ENCODE results near the gene PHACTR3.

Gene PHACTR3

DNA sequence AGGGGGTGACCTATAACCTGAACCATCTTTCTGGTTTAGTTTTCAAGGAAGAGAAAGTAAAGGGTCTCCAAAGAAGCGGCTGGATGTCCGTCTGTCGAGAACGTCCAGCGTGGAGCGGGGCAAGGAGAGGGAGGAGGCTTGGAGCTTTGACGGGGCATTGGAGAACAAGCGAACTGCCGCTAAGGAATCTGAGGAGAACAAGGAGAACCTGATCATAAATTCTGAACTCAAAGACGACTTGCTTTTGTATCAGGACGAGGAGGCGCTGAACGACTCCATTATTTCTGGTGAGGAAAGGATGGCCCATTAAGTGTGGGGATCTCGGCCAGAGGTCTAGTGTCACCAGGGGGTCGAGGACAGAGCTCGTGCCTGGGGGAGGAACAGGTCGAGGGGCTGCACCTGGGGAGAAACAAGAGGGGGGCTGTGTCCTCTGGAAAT lies 169.9 kb downstream of the PHACTR3 start:
- no peak for DNase-seq (ENCODE audit: low read depth in 1 of 2, low spot score in 1 of 2)

DNA sequence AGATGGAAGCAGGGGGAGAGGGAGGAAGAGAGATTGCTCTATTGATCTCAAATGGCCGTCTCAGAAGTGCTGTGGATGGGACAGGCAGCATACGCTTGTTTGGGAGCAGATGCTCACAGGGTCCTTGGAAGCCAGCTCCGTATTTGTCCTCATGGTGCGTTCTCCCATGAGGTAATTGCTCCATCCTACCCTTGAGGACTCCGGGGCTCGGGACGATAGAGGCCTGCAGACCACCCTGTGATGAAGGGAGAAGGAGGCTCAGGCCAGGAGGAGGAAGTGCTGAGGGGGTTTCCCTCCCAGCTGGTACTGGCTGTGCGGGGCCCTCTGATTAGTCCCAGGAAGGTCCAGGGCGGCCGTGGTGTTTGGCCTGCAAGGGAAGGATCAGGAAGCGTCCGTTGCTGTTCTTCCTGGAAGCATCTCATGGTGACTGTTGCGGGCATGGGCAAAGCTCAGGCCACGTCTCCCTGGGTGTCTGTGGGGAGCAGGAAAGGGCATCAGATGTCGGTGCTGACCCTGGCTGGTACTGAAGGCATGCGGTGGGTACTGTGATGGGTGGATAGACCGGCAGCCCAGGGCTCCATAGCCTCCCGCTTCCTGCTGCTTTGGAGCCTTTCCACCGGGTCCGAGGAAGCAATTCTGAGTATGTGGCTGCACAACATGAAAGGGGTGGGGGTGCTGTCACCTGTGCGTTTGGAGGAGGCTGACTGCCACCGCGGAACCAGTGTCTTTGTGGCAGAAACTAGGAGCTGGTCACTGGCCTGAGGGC lies 170.8 kb downstream of the PHACTR3 start:
- no peak for DNase-seq (ENCODE audit: low read depth in 1 of 2, low spot score in 1 of 2)

DNA sequence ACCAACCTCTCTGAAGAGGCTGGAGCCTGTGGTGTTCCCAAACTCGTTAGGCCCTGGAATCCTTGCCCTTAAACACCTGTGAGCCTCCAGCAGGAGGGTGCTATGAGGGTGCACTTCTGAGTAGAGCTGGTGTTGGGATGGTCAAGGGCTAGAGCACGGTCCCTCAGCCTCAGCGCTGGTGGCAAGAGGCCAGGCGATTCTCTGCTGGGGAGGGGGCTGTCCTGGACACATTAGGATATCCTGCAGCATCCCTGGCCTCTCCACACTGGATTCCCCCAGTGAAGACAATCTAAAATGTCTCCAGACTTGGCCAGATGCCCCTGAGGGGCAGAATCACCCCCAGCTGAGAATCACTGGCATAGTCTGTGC lies 171.3 kb downstream of the PHACTR3 start:
- no peak for DNase-seq (ENCODE audit: low read depth in 1 of 2, low spot score in 1 of 2)

DNA sequence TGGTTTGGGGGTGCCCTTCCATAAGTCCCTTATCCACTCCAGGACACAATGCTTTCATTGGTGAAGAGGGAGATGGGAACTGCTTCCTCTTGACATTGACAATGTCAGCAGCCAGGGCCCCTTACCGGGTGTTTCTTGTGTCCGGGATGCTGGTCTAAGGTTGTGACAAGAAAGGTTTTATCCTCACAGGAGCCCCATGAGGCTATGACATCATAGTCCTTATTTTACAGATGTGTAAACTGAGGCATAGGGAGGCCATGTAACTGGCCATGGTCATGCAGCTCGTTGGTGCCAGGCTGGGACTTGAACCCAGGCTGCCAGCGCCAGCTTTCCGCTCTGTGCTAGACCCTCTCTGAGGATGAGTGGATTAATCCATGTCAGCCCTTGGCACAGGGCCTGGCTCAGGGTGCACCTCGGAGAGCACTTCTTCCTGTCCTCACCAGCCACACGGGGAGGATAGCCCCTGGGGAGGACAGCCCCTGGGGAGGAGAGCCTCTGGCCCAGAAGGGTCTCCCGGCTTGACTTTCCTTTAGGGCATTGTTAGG lies 171.8 kb downstream of the PHACTR3 start:
- DNase-seq (ENCODE audit: low read depth in 1 of 2, low spot score in 1 of 2), result no peak

DNA sequence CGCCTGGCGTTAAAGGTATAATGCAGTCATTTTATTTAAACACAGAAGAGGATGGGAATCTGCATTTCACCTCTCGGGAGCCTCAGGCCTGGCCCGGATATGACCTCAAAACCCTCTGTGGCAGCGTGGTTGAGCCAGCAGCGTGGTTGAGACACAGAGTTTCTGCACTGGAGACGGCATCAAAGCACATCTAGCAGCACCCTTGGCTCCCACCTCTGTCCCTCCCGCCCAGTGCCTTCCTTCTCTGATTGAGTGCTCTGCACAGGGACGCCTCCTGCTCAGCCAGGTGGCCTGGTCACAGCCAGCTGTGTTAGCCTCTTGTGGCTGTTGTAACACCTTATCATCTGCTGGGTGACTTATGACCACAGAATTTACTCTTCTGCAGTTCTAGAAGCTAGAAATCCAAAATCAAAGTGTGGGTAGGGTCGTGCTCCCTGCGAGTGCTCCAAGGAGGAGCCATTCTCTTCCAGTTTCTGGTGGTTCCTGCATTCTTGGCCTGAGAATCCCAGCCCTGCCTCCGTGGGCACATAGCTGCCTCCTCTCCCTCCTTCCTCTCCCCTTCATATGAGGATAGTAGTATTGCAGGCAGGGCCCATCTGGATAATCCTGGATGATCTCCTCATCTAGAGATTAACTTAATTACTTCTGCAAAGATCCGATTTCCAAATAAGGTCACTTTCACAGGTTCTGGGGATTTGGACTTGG lies 172.4 kb downstream of the PHACTR3 start:
- no peak for DNase-seq (ENCODE audit: low read depth in 1 of 2, low spot score in 1 of 2)

DNA sequence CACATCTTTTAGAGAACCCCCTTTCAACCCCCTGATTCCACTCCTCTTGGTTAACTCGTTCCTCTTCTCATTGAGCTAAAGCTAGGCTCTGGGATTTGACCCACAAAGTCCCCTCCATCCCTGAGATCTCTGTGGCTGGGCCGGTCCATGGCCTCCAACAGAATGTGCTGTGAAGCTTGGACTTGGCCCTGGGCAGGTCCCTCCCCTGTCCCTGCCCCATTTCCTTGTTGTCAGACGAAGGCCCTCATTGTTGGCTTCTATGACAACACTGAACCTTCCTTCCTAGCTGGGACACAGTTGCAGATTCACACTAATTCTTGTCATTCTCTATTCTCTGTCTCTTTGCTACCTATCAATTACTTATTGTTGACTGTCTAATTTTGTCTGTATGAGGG lies 173.0 kb downstream of the PHACTR3 start:
- no peak for DNase-seq (ENCODE audit: low read depth in 1 of 2, low spot score in 1 of 2)

DNA sequence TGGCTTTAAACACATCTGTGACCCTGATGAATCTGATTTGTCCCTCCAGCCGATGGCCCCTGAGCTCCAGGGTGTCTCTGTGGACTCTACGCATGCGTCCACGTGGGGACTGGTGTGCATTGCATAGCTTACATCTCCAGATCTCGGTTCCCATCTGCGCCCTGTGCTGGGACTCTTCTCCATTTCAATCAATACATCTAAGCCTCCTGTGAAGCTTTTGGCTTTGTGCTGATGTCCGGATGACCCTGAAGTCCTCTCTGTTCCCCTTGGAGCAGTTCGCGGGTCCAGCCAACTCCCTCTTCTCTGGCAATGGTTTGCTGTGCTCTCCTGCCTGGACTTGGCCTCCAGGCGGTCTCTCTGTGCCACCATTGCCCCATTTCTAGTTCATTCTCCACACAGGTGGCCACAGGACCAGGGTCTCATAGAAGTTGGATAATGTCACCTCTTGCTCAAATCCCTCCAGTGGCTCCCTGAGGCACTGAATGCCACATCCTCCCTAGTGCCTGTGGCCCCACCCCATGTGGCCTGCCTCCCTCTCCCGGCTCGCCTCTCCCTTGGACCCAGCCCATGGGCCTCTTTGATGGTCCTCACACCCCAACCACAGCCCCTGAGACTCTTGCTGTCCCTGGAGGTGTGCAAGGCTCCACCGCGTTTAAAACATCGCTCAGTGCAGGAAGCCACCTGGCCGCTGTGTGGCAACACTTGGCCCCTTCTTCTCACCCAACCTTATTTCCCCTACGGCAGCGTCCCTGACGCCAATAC lies 173.7 kb downstream of the PHACTR3 start:
- no peak for DNase-seq (ENCODE audit: low read depth in 1 of 2, low spot score in 1 of 2)

DNA sequence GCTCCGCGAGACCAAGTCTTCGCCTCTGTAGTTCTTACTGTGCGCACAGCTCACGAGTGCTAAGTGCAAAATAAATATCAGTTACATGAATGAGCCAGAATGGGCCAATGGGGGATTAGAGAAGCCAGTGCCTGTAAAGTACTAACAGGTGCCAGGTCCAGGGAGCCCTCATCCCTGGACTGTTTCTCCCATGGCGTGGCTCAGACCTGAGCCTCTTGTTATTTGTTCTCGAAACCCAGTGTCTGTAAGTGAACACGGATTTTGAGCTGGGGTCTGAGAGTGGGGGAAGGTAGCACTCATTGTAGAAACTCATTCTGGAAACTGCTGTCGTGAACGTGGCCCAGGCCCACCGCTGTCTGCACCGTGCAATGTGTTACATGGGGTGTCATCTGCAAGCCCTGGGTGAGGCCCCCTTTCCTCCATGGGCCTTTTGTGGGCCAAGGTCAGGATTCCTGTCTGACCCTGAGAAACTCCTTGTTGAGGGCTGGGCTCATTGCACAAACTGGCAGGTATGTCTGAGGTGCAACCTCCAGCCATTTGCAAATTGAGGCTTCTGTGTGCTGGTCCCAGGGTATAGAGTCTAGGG lies 174.4 kb downstream of the PHACTR3 start:
- DNase-seq (ENCODE audit: low read depth in 1 of 2, low spot score in 1 of 2), result no peak

DNA sequence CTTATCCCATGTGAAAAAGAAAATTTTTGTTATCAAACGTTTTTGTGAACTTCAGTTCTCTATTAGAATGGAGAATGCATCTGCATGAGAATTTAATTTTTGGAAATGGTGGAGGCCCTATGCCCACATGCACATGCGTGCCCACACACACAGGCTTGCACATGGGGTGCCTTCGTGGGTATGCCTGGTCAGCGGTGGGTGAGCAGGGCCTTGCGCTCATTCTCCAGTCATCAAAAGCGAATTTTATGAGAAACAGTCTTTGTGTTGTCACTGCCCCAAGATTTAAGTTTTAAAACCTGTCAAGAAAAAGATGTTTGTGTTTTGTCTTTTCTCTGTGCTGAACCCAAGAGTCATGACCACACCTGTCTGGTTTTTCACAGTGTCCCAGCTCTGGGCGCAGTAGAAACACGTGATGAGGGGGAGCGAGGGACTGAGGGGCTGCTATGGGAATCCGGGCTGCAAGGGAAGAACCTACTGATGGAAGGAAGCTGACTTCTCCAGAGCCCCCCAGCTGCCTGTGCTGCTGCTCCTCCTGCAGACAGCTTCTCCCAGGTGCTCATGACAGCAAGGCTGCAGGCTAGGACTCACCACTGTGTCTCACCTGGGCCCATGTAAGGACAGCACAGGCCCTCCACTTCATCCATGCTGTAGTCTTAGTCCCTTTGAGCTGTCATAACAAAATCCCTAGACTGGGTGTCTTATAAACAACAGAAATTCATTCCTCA lies 175.5 kb downstream of the PHACTR3 start:
- no peak for DNase-seq (ENCODE audit: low read depth in 1 of 2, low spot score in 1 of 2)

DNA sequence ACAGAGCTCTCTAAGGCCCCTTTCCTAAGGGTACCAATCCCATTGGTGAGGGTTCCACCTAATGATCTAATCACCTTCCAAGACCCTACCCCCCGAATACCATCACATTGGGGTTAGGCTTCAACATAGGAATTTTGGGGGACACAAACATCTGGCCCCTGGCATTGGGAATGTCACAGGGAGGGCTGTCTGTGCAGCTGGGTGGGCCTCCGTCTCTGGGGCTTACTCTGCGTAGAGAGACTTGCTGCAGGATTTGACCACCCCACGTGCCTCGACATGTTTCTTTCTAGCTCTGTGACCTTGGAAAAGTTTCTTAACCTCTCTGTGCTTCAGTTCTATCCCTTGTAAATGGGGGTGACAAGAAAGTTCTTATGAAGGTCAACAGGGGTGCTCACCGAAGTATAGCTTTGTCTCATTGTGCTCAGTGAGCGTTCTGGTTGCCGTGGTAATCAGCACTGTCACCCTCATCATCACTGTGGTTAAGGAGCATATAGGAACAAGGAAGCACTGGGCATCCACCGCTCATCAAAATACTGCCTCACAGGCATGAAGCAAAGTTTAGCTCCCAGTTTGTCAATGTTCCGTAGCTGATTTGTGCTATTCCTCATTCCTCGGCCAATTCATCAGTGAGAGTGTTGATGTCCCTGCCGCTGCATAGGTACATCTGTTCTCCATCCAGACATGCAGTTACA lies 176.3 kb downstream of the PHACTR3 start:
- DNase-seq (ENCODE audit: low read depth in 1 of 2, low spot score in 1 of 2), result no peak

DNA sequence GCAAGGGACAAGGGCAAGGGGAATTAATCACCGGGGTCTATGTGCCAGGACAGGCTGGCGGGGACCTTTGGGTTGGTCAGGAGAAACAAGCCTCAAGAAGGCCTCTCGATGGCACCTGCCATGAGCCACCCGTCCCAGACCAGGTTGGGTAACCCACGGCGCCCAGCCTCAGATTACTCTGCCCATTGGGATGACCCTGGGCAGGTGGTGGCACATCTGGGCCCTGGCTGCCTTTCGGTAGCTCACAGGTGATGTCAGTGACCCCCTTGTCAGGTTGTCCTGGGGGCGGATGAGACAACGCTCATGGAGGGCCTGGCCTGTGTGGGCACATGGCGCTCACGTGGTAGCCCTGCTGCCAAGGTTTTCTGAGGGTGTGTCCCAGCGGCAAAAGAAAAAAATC lies 176.9 kb downstream of the PHACTR3 start:
- DNase-seq (ENCODE audit: low read depth in 1 of 2, low spot score in 1 of 2), result no peak

DNA sequence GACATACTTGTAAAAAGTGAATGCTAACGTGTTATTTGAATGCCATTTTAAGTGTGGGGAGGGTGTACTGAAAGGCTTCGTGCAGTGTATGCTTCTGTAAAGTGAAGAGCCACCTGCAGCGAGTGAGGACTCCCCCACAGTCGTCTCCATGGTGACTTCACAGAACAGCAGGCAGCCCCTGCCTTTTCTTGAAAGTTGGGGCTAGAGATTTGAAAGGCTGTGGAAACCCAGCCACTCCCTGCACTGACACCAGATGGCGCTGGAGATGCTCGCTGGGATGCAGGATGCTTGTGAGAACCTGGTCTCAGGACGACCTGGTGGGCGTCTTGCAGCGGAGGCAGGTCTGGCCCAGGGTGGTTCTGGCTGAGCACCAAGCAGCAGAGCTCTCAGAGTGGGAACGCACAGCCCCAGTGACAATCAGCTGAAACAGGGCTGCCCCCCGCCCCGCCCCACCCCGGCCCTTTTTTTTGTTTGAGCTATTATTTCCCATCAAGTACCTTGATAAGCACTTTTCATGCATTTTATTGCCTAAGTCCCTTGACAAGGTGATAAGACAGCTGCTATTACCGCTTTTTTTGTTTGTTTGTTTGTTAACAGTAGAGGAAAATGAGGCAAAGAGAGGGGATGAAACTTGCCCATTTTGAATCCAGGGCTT lies 178.8 kb downstream of the PHACTR3 start:
- DNase-seq (ENCODE audit: low read depth in 1 of 2, low spot score in 1 of 2), result no peak

DNA sequence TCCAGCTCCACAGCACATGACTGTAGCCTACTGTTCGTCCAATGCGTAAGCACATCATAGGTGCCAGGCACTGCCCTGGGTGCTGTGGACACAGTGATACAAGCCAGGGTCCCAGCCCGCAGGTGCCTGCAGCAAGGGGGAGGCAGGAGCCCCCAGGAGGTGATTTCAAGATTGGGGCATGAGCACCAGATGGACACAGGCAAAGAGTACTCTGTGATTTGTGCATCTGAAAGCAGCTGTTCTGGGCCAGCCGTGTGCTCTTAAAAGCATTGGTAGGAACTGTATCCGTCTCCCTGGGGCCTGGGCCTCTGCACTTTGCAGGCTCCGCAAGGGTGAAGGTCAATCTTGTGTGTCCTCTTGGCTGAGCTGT lies 179.3 kb downstream of the PHACTR3 start:
- DNase-seq (ENCODE audit: low read depth in 1 of 2, low spot score in 1 of 2), result no peak

DNA sequence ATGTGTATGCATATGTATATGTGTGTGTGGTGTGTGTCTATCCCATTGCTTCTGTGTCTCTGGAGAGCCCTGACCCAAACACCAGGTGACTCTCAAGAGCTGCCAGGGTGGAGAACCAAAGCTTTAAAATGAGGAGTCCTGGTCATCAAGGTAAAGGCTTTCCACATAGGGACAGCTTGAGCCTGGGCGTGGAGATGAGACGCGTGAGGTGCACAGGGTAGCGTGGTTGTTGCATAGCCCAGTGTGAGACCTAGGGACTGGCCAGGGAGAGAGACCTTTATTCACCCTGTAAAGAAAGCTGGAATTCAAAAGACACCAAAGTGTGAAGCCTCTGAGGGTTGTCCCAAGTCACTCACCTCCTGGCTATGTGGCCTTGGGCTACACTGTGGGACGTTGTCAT lies 180.0 kb downstream of the PHACTR3 start:
- DNase-seq (ENCODE audit: low read depth in 1 of 2, low spot score in 1 of 2), result no peak

DNA sequence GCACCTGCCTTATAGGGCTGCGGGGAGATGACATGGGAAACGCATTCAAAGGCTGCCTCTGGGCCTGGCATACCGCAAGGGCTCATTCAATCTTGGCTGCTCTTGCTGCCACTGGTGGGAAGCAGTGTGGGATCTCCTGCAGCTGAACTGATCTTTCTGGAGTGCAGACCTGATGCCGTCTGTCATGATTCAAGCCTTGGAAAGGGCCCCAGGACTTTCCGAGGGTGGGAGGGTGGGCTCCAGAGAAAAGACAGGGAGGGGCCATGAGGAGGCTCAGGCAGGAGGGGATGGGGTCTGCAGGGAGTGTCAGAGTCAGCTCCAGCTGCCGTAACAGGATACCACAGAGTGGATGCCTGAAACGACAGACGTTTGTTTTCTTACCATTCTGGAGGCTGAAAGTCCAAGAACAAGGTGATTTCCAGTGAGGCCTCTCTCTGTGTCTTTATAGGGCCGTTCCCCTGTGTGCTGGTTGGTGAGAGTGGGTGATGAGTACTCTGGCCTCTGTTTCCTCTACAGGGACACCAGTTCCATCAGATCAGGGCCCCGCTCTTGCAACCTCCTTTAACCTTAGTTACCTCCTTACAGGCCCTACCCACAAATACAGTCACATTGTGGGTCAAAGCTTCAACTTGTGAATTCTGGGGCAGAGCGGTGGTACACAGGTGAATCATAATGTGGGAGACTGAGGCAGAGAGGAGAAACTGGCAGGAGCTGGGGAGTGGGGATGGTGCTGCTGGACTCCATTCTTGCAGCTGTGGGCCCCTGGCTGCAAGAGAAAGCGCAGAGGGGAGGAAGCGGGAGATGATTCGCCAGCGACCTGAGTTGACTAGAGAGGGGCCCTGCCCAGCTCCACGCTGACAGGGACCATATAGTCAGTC lies 180.7 kb downstream of the PHACTR3 start:
- DNase-seq (ENCODE audit: low read depth in 1 of 2, low spot score in 1 of 2), result no peak

DNA sequence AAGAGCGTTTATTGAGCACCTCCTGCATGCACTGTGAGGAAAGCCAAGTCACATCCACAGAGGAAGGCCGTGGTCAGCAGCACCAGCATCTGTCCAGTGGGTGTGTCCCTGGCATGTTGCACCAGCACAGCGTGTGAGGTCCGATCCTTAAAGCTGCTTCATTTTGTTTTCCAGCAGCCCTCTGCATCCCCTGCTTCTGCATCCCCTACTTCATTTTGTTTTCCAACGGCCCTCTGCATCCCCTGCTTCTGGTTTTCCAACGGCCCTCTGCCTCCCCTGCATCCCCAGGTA lies 181.3 kb downstream of the PHACTR3 start:
- no peak for DNase-seq (ENCODE audit: low read depth in 1 of 2, low spot score in 1 of 2)

DNA sequence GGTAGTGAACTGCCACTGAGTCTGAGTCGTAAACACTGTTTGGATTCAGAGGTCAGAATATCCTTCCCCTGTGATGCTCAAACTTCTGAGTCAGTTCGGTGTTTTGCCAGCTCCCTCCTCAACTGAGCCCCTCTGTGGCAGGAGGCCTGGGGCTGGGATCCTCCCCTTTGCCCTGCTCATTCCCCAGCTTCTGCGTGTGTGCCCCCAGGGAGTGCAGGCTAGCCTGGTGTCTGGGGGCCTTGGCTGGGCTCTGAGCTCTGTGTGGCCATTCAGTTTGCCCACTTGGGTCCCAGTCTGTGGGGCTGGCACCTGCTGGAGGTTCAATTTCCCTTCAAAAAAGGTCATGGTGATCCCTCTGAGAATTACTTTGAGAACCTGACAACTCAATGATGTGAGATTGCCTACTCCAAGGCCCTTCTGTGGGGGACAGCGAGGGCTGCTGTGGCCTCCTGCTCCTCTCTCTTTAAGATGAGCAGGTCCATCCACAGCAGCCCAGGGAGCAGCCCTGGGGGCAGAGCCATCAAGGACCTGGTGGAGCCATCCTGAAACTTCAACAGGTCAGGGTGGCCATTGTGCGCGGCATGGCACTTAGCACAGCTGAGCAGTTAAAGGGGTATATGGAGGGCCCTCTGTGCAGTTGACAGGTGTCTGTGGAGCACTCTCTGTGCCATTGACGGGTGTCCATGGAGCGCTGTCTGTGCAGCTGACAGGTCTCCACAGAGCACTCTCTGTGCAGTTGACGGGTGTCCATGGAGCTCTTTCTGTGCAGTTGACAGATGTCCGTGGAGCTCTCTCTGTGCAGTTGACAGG lies 181.9 kb downstream of the PHACTR3 start:
- no peak for DNase-seq (ENCODE audit: low read depth in 1 of 2, low spot score in 1 of 2)
